SU-DHL-6 (cell line): ENCODE data around the gene WNT3A.

Experiments
- H2AFZ ChIP-seq: fragments of 200-600 bp; sonication (generic); 2 replicates; pipeline ENCODE4 v1.6.1; 2014; ENCODE audit warnings: low read depth, mild to moderate bottlenecking, moderate library complexity, mixed read lengths, antibody characterized with exemption, low read length; ENCODE audit not compliant: severe bottlenecking
- H3F3A ChIP-seq: fragments of 200-600 bp; shearing (Covaris generic); 2 replicates; pipeline ENCODE4 v1.6.0; 2016; ENCODE audit warnings: antibody characterized with exemption, mild to moderate bottlenecking; ENCODE audit not compliant: insufficient read depth
- H3K27ac ChIP-seq: fragments of 200-600 bp; sonication (generic); 2 replicates; pipeline ENCODE4 v1.5.1; 2016; ENCODE audit warnings: low read depth, mild to moderate bottlenecking, low read length, moderate library complexity, mixed read lengths
- H3K27me3 ChIP-seq: fragments of 200-600 bp; sonication (generic), shearing (Covaris generic); 2 replicates; pipeline ENCODE4 v1.6.0; 2014; ENCODE audit warnings: mild to moderate bottlenecking, low read length
- H3K36me3 ChIP-seq: fragments of 200-600 bp; sonication (generic); 2 replicates; pipeline ENCODE4 v1.6.1; 2014; ENCODE audit warnings: mild to moderate bottlenecking, low read length, mixed read lengths
- H3K4me2 ChIP-seq: fragments of 300-600, 200-600 bp; shearing (Covaris generic), sonication (generic); 2 replicates; pipeline ENCODE4 v1.6.0; 2014; ENCODE audit warnings: low read length, low read depth, mild to moderate bottlenecking; ENCODE audit not compliant: poor library complexity, severe bottlenecking
- H3K4me3 ChIP-seq: fragments of 200-600 bp; sonication (generic); 2 replicates; pipeline ENCODE4 v1.5.1; 2014; ENCODE audit warnings: antibody characterized with exemption, low read length, mild to moderate bottlenecking, mixed read lengths; ENCODE audit not compliant: insufficient read depth, poor library complexity, severe bottlenecking
- H3K79me2 ChIP-seq: fragments of 200-600 bp; sonication (generic); 2 replicates; pipeline ENCODE4 v1.6.1; 2014; ENCODE audit warnings: mild to moderate bottlenecking, low read length, moderate library complexity; ENCODE audit not compliant: insufficient read depth
- H3K9ac ChIP-seq: fragments of 200-600 bp; sonication (generic); 2 replicates; pipeline ENCODE4 v1.7.0; 2014; ENCODE audit warnings: mild to moderate bottlenecking, low read length
- H3K9me2 ChIP-seq: fragments of 200-600 bp; sonication (generic); replicated peaks from 2 replicates; pipeline ENCODE4 v1.6.1; 2014; ENCODE audit warnings: low read length; ENCODE audit not compliant: insufficient read depth
- H3K9me3 ChIP-seq: fragments of 200-600 bp; sonication (generic); 2 replicates; pipeline ENCODE4 v1.6.1; 2014; ENCODE audit warnings: low read length, mixed read lengths; ENCODE audit not compliant: insufficient read depth
- H4K20me1 ChIP-seq: fragments of 200-600 bp; sonication (generic); 2 replicates; pipeline ENCODE4 v1.6.1; 2014; ENCODE audit warnings: low read depth, mild to moderate bottlenecking, antibody characterized with exemption, low read length, moderate library complexity, mixed read lengths
- CTCF ChIP-seq: fragments of 200-600 bp; sonication (generic); IDR thresholded peaks from one replicate; pipeline ENCODE4 v1.5.1; 2017; ENCODE audit warnings: antibody characterized with exemption, mild to moderate bottlenecking, low read length, moderate library complexity; ENCODE audit not compliant: insufficient read depth, poor library complexity, severe bottlenecking
- EZH2phosphoT487 ChIP-seq: fragments of 200-600 bp; sonication (generic), shearing (Covaris generic); conservative IDR thresholded peaks from 2 replicates; pipeline ENCODE4 v1.6.1; 2018; ENCODE audit warnings: mild to moderate bottlenecking, antibody characterized with exemption, low read length, moderate library complexity, mixed read lengths

Gene WNT3A

GRCh38 chr1:228048659-228049298, 42.0 kb downstream of the WNT3A start:
- Histone ChIP-seq H3K4me2 (no peak overlapping the region), H3K9ac (no peak overlapping the region), H3K27ac (no peak overlapping the region), H3K27me3 (no peaks in the 10 kb centered on the region), H3K9me2 (no peaks in the 10 kb centered on the region), H2AFZ (no peak overlapping the region), H3K9me3 (no peaks in the 10 kb centered on the region), H3K79me2 (no peaks in the 10 kb centered on the region), H3K36me3 (no peaks in the 10 kb centered on the region), H3F3A (no peaks in the 10 kb centered on the region), H3K4me3 (no peak overlapping the region), H4K20me1 (no peaks in the 10 kb centered on the region)
- no peak for TF ChIP-seq CTCF
- TF ChIP-seq EZH2phosphoT487: no peak

- Histone ChIP-seq H3K9ac (no peak overlapping the region), H3K27me3 (no peaks in the 10 kb centered on the region), H4K20me1 (no peaks in the 10 kb centered on the region), H3K79me2 (no peaks in the 10 kb centered on the region), H2AFZ (no peak overlapping the region), H3K9me3 (no peaks in the 10 kb centered on the region), H3K27ac (no peak overlapping the region), H3K9me2 (no peaks in the 10 kb centered on the region), H3K36me3 (no peaks in the 10 kb centered on the region), H3K4me2 (no peak overlapping the region), H3F3A (no peaks in the 10 kb centered on the region), H3K4me3 (no peak overlapping the region)
- TF ChIP-seq CTCF: no peak
- no peak for TF ChIP-seq EZH2phosphoT487
Measured at GRCh38 chr1:228050571-228051231, 43.9 kb downstream of the WNT3A start.

DNA sequence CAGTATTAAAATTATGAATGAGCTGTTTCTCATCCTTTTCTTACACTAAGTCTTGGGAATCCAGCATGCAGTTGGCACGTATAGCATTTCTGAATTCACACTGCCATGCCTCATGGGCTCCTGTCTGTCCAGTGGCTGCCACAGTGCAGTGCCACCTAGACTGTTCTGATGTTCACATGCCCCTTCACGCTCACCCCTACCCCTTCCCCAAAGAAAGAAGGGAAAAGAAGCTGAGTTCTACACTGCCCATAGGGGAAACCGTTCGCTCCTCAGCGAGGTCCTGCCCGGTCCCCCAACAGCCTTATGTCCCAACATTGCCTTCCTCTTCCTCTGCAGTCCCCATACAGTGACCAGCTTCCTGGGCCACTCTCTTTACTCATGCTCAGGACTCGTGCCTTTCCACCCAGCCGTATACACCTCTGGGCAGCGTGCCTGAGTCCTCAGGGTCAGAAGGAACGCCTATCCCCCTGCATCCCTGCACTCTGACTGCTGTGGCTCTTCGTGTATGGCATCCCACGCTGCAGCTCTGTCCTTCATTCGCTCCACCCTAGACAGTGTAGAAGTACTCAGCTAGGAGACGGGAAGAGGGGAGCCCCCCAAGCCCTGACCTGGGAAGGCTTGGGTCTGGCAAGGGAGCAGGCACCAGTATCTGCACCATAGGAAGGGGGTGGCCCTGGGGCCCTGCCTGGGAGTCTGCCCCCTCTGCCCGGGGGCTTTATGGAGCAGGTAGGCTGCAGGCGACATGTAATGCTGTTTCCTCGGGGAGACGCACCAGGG, 51.6 kb downstream of the WNT3A start:
- Histone ChIP-seq H3K9ac (no peak overlapping the region), H3K4me3 (no peak overlapping the region), H3K79me2 (no peaks in the 10 kb centered on the region), H3K36me3 (no peaks in the 10 kb centered on the region), H3K9me3 (no peaks in the 10 kb centered on the region), H3K27me3 (no peaks in the 10 kb centered on the region), H4K20me1 (no peaks in the 10 kb centered on the region), H2AFZ (no peak overlapping the region), H3F3A (no peaks in the 10 kb centered on the region), H3K27ac (no peak overlapping the region), H3K9me2 (no peaks in the 10 kb centered on the region), H3K4me2 (no peak overlapping the region)
- TF ChIP-seq EZH2phosphoT487 (no peak), CTCF (no peak)
